Stomach (tissue), 9 donors: ENCODE results near the gene GABBR2. TPM values are rescaled to one million over a fixed set of nuclear protein-coding genes. Genes with fewer than 3 reads are reported as not detected.

Experiments
- DNase-seq, 2 donors: peaks; one replicate each; pipeline versions ENCODE4 v3.0.0 to v3.0.0-alpha.2; 2013 to 2019
- H3K27ac ChIP-seq, 5 donors: fragments of 200-600 bp in 4 of 5; sonication (generic) in 4 of 5; one replicate each; pipeline ENCODE4 v1.5.1; 2013 to 2019; ENCODE audit warnings: mild to moderate bottlenecking in 1 of 5, moderate library complexity in 1 of 5
- H3K27me3 ChIP-seq, 3 donors: fragments of 200-600 bp; sonication (generic); one replicate each; pipeline ENCODE4 v1.5.1; 2017 to 2019; ENCODE audit warnings: mixed run types in 1 of 3
- H3K36me3 ChIP-seq, 4 donors: fragments of 200-600 bp; sonication (generic); 1 replicate in 3 of 4; 2 replicates in 1 of 4; pipeline ENCODE4 v1.5.1; 2016 to 2019
- H3K4me1 ChIP-seq, 4 donors: fragments of 200-600 bp; sonication (generic); one replicate each; pipeline ENCODE4 v1.5.1; 2016 to 2019
- H3K4me3 ChIP-seq, 4 donors: fragments of 200-600 bp; sonication (generic) in 3 of 4; one replicate each; pipeline ENCODE4 v1.5.1; 2016 to 2019; ENCODE audit warnings: mild to moderate bottlenecking in 1 of 4
- H3K9me3 ChIP-seq, 4 donors: fragments of 200-600 bp; sonication (generic); one replicate each; pipeline ENCODE4 v1.5.1; 2016 to 2019
- EP300 ChIP-seq: sonication (generic); formaldehyde crosslinking; IDR thresholded peaks from one replicate; pipeline ENCODE4 v1.6.1; 2017; ENCODE audit warnings: antibody characterized with exemption
- POLR2A ChIP-seq, 4 donors: fragments of 450-650 bp; IDR thresholded peaks; one replicate each; pipeline ENCODE4 v1.6.1; 2016; ENCODE audit warnings: antibody characterized with exemption in 4 of 4, control low read depth in 2 of 4, mild to moderate bottlenecking in 1 of 4, moderate library complexity in 1 of 4
- POLR2AphosphoS5 ChIP-seq, 3 donors: sonication (generic); formaldehyde crosslinking; IDR thresholded peaks; one replicate each; pipeline ENCODE4 v1.6.1; 2016; ENCODE audit warnings: antibody characterized with exemption in 3 of 3
- WGBS, 5 donors: extraction: QIAGEN DNeasy Blood & Tissue Kit in 3 of 5; methylation state at CpG; one replicate each; pipeline versions ENCODE4 v1.1.5 to v1.1.7; 2013 to 2018; 5-methylcytosine and 5-hydroxymethylcytosine counted together
- intact Hi-C: fragments of 100-400 bp; cut with DNase I; formaldehyde crosslinking; loops from one replicate; pipeline ENCODE4 v1.15.1; 2023; ENCODE audit warnings: low total_unique reads
- polyA plus RNA-seq, 3 donors: library from polyadenylated mRNA; stranded (reverse); fragments of 200-250 nt; gene quantifications; one replicate each; pipeline ENCODE4 v1.2.3, GENCODE V29; 2013
- total RNA-seq, 5 donors: library from RNA; depleted of rRNA; stranded (reverse); fragments of >200 nt; gene quantifications; one replicate each; pipeline versions ENCODE4 v1.1.0 to v1.2.3, GENCODE V29; 2014 to 2016
- TF ChIP-seq, protein P1 (sequence below), 7 experiments: fragments of 450-650 bp in 4 of 7; fragments of 200-600 bp in 3 of 7; sonication (generic) in 3 of 7; IDR thresholded peaks; one replicate each; pipeline ENCODE4 v1.5.1; 2016 to 2019; ENCODE audit warnings: antibody characterized with exemption in 7 of 7, control low read depth in 2 of 7, mild to moderate bottlenecking in 1 of 7
- donor health status: healthy with polysubstance abuse.
- donor health status: Bipolar disorder and iron deficiency.
- donor health status: healthy.

GABBR2 gene
- total and polyA plus RNA-seq, 8 donors: 0.06 to 0.55 (median 0.08) TPM; not detected in 5

DNA sequence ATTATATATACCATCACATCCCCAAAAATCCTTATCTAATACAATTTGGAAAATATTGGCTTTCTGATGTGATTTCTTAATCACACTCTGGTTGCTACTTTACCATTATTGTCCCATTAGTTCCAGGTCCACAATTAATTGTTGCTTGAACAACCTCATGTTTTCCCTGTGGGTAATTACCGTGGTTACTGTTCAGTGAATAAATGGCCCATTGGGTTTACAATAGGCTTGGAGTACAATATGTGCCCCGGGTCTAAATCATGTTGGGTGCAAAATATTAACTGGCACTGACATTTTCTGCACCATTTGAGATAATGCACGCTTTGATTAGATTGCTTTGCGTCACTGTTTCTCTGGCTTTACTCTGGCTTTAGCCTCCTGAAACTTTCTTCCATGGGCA is 163.7 kb downstream of the GABBR2 start:
- DNase-seq: no peak
- Histone ChIP-seq H3K27ac (no peak overlapping the region), H3K4me3 (no peak overlapping the region), H3K36me3 (no peaks in the 10 kb centered on the region), H3K27me3 (no peaks in the 10 kb centered on the region), H3K9me3 (no peaks in the 10 kb centered on the region), H3K4me1 (no peaks in the 10 kb centered on the region)
- TF ChIP-seq, protein P1, sequence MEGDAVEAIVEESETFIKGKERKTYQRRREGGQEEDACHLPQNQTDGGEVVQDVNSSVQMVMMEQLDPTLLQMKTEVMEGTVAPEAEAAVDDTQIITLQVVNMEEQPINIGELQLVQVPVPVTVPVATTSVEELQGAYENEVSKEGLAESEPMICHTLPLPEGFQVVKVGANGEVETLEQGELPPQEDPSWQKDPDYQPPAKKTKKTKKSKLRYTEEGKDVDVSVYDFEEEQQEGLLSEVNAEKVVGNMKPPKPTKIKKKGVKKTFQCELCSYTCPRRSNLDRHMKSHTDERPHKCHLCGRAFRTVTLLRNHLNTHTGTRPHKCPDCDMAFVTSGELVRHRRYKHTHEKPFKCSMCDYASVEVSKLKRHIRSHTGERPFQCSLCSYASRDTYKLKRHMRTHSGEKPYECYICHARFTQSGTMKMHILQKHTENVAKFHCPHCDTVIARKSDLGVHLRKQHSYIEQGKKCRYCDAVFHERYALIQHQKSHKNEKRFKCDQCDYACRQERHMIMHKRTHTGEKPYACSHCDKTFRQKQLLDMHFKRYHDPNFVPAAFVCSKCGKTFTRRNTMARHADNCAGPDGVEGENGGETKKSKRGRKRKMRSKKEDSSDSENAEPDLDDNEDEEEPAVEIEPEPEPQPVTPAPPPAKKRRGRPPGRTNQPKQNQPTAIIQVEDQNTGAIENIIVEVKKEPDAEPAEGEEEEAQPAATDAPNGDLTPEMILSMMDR (IDR thresholded peaks at IDR 0.05): no peak
- TF ChIP-seq EP300: no peak
- no peak for TF ChIP-seq POLR2AphosphoS5 (IDR thresholded peaks at IDR 0.05)
- TF ChIP-seq POLR2A (IDR thresholded peaks at IDR 0.05): no peak
- 37 to 59% (median 45%) methylated on average over 4 of the region's 4 CpGs for WGBS, 5 donors
- intact Hi-C loops: no loop called here

DNA sequence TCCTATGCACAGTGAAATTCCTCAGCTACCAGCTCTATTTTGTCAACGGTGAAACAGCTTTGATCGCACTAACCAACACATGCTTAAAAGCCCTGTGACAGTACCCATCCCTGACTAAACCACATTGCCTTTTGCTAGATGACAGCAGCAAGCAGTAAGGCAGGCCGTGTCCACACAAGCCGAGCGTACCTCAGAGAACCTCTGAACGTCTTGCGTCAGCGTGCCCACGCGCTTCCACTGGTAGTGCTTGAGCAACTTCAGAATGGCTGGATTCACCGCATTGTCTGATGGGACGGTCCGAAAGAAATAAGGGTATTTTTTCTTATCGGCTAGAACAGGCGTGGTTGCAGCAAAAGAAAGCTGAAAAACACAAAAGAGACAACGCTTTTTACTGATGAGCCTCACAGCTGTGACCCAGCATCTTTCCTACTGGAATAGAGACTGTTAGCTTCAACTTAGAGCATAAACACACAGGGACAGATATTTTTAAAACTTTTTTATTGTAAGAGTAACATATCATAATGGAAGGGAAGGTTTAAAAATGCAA is 167.0 kb downstream of the GABBR2 start:
- TF ChIP-seq, protein P1 (IDR thresholded peaks at IDR 0.05): no peak
- no peak for TF ChIP-seq POLR2A (IDR thresholded peaks at IDR 0.05)
- Histone ChIP-seq H3K4me1 (no peaks in the 10 kb centered on the region), H3K36me3 (no peaks in the 10 kb centered on the region), H3K9me3 (peaks cover 0 to 5% (median 2%) of the 10 kb centered on the region in 4 donors), H3K4me3 (no peak overlapping the region), H3K27me3 (no peaks in the 10 kb centered on the region), H3K27ac (no peak overlapping the region)
- 81 to 90% (median 86%) methylated on average over 16 of the region's 16 CpGs for WGBS, 5 donors
- DNase-seq: no peak
- intact Hi-C loops: no loop called here

DNA sequence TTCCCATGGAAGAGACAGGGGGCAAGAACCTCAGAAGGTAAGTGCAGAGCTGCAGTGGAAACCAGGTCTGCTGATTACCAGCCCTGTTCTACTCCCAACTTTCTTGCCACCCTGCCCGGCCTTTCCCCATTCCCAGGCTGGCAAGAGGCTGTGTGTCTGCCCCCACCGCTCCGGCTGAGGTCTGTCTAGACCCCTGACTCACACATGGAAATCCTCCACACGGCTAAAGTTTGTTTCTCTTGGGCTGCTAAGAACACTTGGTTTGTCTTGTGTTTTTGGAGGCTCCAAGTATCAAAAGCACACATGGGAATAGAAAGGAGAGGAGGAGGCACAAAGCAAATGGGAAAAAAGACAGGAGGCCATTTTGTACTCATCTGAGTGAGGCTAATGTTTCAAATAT is 168.3 kb downstream of the GABBR2 start:
- H3K27me3 ChIP-seq: no peaks in the 10 kb centered on the region
- no peaks in the 10 kb centered on the region for H3K36me3 ChIP-seq
- no peak overlapping the region for H3K27ac ChIP-seq
- WGBS, 5 donors: 82 to 92% (median 86%) methylated on average over 4 of the region's 4 CpGs
- no peak for DNase-seq
- no peak overlapping the region for H3K4me3 ChIP-seq
- peaks cover 0 to 6% (median 2%) of the 10 kb centered on the region in 4 donors for H3K9me3 ChIP-seq
- TF ChIP-seq POLR2AphosphoS5 (IDR thresholded peaks at IDR 0.05): no peak
- TF ChIP-seq POLR2A (IDR thresholded peaks at IDR 0.05): no peak
- TF ChIP-seq, protein P1 (IDR thresholded peaks at IDR 0.05): no peak
- TF ChIP-seq EP300: no peak
- H3K4me1 ChIP-seq: no peaks in the 10 kb centered on the region
- intact Hi-C loops: no loop called here

DNA sequence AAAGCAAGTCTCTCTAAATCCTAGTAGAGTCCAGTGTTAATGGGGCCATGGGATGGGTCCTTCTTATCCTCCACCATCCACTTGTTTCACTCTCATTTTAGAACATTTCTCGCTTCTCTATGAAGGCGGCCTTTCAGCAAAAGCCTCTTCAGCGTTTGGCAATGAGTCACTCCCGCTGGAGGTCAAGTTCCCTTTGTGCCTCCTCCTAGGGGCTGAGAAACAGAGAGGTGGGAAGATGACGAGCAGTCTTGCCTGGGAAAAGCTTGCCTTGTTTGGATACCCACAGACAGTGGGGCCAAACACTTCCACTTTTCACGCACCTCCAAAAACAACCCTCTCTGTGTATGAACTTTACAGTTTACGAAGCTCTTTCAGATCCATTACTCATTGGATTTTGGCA is 168.8 kb downstream of the GABBR2 start:
- intact Hi-C loops: no loop called here
- H3K9me3 ChIP-seq: peaks cover 0 to 6% (median 2%) of the 10 kb centered on the region in 4 donors
- H3K27me3 ChIP-seq: no peaks in the 10 kb centered on the region
- no peak overlapping the region for H3K27ac ChIP-seq
- no peak overlapping the region for H3K4me3 ChIP-seq
- DNase-seq: no peak
- TF ChIP-seq, protein P1 (IDR thresholded peaks at IDR 0.05): no peak
- no peak for TF ChIP-seq POLR2AphosphoS5 (IDR thresholded peaks at IDR 0.05)
- TF ChIP-seq EP300: no peak
- TF ChIP-seq POLR2A (IDR thresholded peaks at IDR 0.05): no peak
- 74 to 83% (median 77%) methylated on average over 7 of the region's 7 CpGs for WGBS, 5 donors
- H3K36me3 ChIP-seq: no peaks in the 10 kb centered on the region
- no peaks in the 10 kb centered on the region for H3K4me1 ChIP-seq
